Activated T-cell treated with anti-CD3 and anti-CD28 coated beads, Interleukin-2, amount 50 U/mL, for 72 hours (primary cell): ENCODE measurements around the gene RBBP5. TPM values are rescaled to one million over a fixed set of nuclear protein-coding genes. Genes with fewer than 3 reads are reported as not detected.

ENCODE experiments used
- ATAC-seq, 2 donors: fragments of 150-1000 bp; cut with Tn5 transposase; replicated peaks in 1 of 2; 2 replicates each; pipeline ENCODE4 v1.10.0; 2021; ENCODE audit warnings: moderate library complexity in 2 of 2, mild to moderate bottlenecking in 1 of 2
- DNase-seq, 2 donors: peaks; one replicate each; pipeline ENCODE4 v3.0.0; 2021 to 2022; ENCODE audit warnings: mixed read lengths in 1 of 2
- H3K27ac Mint-ChIP-seq: one replicate; pipeline ENCODE4 v1.8.0; 2022; ENCODE audit warnings: mild to moderate bottlenecking, moderate library complexity, mixed read lengths
- H3K27me3 Mint-ChIP-seq: one replicate; pipeline ENCODE4 v1.8.0; 2022; ENCODE audit warnings: low read depth, mixed read lengths
- H3K36me3 Mint-ChIP-seq, 2 donors: one replicate each; pipeline ENCODE4 v1.8.0; 2022; ENCODE audit warnings: mixed read lengths in 2 of 2, mild to moderate bottlenecking in 1 of 2; ENCODE audit not compliant: insufficient read depth in 2 of 2
- H3K4me1 Mint-ChIP-seq: one replicate; pipeline ENCODE4 v1.8.0; 2022; ENCODE audit warnings: low read depth, mixed read lengths
- H3K4me3 Mint-ChIP-seq, 2 donors: one replicate each; pipeline ENCODE4 v1.8.0; 2022; ENCODE audit warnings: mild to moderate bottlenecking in 2 of 2, mixed read lengths in 2 of 2, moderate library complexity in 2 of 2
- H3K9me3 Mint-ChIP-seq, 2 donors: one replicate each; pipeline ENCODE4 v1.8.0; 2022; ENCODE audit warnings: mixed read lengths in 2 of 2
- total RNA-seq, 2 donors: library from RNA; stranded (reverse); gene quantifications; one replicate each; pipeline ENCODE4 v1.2.3, GENCODE V29; 2022

RBBP5 gene
- total RNA-seq, 2 donors from 2014 or later, result 19.9 to 28.4 TPM

GRCh38 chr1:205077158-205077933, 44.4 kb downstream of the RBBP5 start:
- H3K9me3 Mint-ChIP-seq, result no peaks in the 10 kb centered on the region
- H3K4me1 Mint-ChIP-seq, result no peaks in the 10 kb centered on the region
- no peaks in the 10 kb centered on the region for H3K27me3 Mint-ChIP-seq

GRCh38 chr1:205076245-205076761, 45.5 kb downstream of the RBBP5 start:
- DNase-seq, result no peak
- no peaks in the 10 kb centered on the region for H3K36me3 Mint-ChIP-seq
- H3K27ac Mint-ChIP-seq, result no peak overlapping the region
- no peak overlapping the region for H3K4me3 Mint-ChIP-seq
- no peak for ATAC-seq
- no peaks in the 10 kb centered on the region for H3K9me3 Mint-ChIP-seq
- no peaks in the 10 kb centered on the region for H3K4me1 Mint-ChIP-seq
- no peaks in the 10 kb centered on the region for H3K27me3 Mint-ChIP-seq

More at GRCh38 chr1:205077158-205077933, 44.4 kb downstream of the RBBP5 start:
- Mint-ChIP-seq H3K4me3 (no peak overlapping the region), H3K36me3 (no peaks in the 10 kb centered on the region), H3K27ac (no peak overlapping the region)
- ATAC-seq (no peak), DNase-seq (no peak)

DNA sequence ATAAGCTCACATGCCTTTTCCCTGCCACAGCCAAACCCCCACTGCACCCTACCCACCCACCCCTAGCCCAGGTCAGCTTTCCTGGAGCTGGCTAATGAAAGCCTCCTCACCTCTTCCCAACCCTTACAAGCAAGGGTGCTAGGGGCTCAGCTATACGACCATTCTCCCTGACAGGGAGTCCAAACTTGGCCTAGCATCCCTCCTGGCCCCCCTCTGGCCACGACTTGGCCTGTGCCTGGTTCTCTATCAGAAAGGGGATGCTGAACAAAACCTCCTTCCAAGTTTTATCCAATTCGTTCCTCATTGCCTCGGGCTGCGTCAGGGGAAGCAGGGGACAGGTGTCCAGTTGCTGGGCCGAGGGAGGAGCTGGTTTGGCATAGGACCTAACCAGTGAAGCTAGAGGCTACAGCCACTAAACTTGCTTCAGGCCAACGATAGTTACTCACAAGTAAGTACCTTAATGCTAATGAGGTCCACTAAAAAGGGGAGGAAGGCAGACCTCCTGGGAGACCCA, 46.1 kb downstream of the RBBP5 start:
- H3K27me3 Mint-ChIP-seq, result no peaks in the 10 kb centered on the region
- H3K27ac Mint-ChIP-seq, result no peak overlapping the region
- no peaks in the 10 kb centered on the region for H3K36me3 Mint-ChIP-seq
- ATAC-seq, result no peak
- no peak overlapping the region for H3K4me3 Mint-ChIP-seq
- H3K4me1 Mint-ChIP-seq, result no peaks in the 10 kb centered on the region
- DNase-seq, result no peak
- H3K9me3 Mint-ChIP-seq, result no peaks in the 10 kb centered on the region

DNA sequence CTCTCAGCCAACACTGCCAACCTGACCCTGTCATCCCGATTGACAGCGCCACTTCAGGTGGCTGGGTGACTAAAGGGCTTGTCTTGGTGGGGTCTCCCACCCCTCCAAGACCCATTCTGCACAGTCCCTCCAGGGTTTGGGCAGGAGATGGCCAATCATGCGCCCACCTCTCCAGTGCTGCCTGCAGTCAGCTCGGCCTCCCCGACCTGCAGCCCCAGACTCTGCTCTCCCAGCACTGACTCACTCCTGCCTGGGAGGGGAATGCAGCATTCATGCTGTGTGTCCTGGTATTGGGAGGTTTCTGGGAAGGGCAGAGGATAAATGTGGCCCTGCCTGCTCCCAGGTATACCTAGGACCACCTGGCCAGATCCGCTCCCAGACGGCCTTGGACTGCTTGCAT, 47.3 kb downstream of the RBBP5 start:
- no peak for DNase-seq
- no peaks in the 10 kb centered on the region for H3K27me3 Mint-ChIP-seq
- no peaks in the 10 kb centered on the region for H3K36me3 Mint-ChIP-seq
- no peaks in the 10 kb centered on the region for H3K9me3 Mint-ChIP-seq
- ATAC-seq, result peak in 1 of 2 donors; percentile 4
- H3K4me1 Mint-ChIP-seq, result no peaks in the 10 kb centered on the region
- H3K27ac Mint-ChIP-seq, result no peak overlapping the region
- no peak overlapping the region for H3K4me3 Mint-ChIP-seq

DNA sequence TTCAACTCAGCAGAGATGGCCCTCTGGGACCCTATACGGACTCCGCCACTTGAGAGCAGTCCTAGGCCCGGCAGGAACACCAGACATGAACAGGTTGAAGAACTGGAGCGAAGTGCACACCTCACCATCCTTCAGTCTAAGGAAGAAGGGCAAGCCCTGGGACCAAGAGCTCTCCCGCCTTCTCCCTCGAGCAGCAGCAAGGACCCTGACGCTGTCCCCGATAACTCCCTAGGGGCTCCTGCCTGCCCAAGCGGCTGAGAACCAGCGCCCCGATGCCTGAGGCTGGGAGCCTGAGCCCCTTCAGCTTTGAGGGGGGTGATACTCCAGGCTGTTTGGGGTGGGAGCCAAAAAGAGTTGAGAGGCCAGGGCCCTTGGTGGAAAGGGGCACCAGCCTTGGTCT, 47.7 kb downstream of the RBBP5 start:
- no peak overlapping the region for H3K27ac Mint-ChIP-seq
- DNase-seq (no peak), ATAC-seq (no peak)
- no peaks in the 10 kb centered on the region for H3K9me3 Mint-ChIP-seq
- H3K4me3 Mint-ChIP-seq, result no peak overlapping the region
- no peaks in the 10 kb centered on the region for H3K27me3 Mint-ChIP-seq
- H3K4me1 Mint-ChIP-seq, result no peaks in the 10 kb centered on the region
- no peaks in the 10 kb centered on the region for H3K36me3 Mint-ChIP-seq

DNA sequence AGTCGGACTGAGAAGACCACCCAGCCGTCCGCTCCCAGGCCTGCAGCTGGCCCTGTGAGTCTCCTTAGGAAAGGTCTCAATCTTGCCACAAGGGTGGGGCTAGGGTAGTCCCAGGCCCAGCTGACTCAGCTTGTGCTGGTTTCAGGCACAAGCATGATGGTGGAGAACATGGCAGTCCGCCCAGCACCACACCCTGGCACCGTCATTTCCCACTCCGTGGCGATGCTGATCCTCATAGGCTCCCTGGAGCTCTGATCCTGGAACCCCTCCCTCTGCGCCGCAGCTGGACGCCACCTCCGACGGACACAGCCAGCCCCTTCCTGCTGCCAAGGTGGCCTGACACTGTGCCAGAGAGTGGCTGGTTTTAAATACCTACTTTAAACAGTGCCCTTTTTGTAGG, 48.3 kb downstream of the RBBP5 start:
- ATAC-seq (peak in 1 of 2 donors; percentile 10), DNase-seq (no peak)
- Mint-ChIP-seq H3K27me3 (no peaks in the 10 kb centered on the region), H3K9me3 (no peaks in the 10 kb centered on the region), H3K27ac (no peak overlapping the region), H3K4me1 (no peaks in the 10 kb centered on the region), H3K36me3 (no peaks in the 10 kb centered on the region), H3K4me3 (no peak overlapping the region)

GRCh38 chr1:205072881-205073280, 48.9 kb downstream of the RBBP5 start:
- Mint-ChIP-seq H3K4me3 (no peak overlapping the region), H3K36me3 (no peaks in the 10 kb centered on the region), H3K4me1 (no peaks in the 10 kb centered on the region), H3K9me3 (no peaks in the 10 kb centered on the region), H3K27me3 (no peaks in the 10 kb centered on the region), H3K27ac (no peak overlapping the region)
- ATAC-seq (no peak), DNase-seq (no peak)

DNA sequence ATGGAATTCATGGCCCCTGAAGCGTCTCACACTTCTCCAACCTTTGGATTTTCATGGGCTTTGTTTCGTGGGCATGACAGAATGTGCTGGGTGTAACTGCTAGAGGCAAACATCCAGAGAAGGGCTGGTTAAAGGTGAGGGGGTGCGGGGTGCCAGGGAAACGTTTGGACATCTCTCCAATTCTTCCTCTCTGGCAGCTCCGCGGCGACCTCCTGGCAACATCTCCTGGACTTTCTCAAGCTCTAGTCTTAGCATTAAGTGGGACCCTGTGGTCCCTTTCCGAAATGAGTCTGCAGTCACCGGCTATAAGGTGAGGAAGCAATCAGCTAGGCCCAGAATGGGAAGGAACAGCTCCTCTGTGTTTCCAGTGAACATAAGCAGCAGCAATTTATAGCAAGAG, 49.5 kb downstream of the RBBP5 start:
- H3K27ac Mint-ChIP-seq, result no peak overlapping the region
- no peaks in the 10 kb centered on the region for H3K36me3 Mint-ChIP-seq
- DNase-seq (no peak), ATAC-seq (no peak)
- no peaks in the 10 kb centered on the region for H3K4me1 Mint-ChIP-seq
- H3K27me3 Mint-ChIP-seq, result no peaks in the 10 kb centered on the region
- no peaks in the 10 kb centered on the region for H3K9me3 Mint-ChIP-seq
- no peak overlapping the region for H3K4me3 Mint-ChIP-seq

- no peak for ATAC-seq
- no peak overlapping the region for H3K4me3 Mint-ChIP-seq
- H3K4me1 Mint-ChIP-seq, result no peaks in the 10 kb centered on the region
- H3K27me3 Mint-ChIP-seq, result no peaks in the 10 kb centered on the region
- H3K36me3 Mint-ChIP-seq, result no peaks in the 10 kb centered on the region
- no peak overlapping the region for H3K27ac Mint-ChIP-seq
- H3K9me3 Mint-ChIP-seq, result no peaks in the 10 kb centered on the region
- DNase-seq, result no peak
These were observed 50.0 kb downstream of the RBBP5 start for GRCh38 chr1:205071801-205072200.

DNA sequence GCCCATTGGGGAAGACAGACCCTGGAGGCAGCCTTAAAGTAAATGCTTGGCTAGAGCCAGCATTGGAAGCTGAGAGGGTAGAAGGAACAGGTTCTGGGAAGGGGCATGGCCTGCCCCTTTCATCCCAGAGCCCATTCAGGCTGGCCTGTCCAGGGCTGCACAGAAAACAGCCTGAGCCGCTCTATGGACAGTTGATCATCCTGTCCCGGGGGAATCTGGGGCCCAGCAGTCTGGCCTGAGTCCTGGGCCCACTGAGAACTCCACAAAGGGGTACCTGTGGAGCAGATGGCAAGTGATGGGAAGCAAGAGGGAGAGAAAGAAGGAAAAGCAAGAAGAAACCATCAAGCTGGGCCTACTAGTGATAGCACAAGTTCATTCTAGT, 50.8 kb downstream of the RBBP5 start:
- no peak for DNase-seq
- Mint-ChIP-seq H3K36me3 (no peaks in the 10 kb centered on the region), H3K4me3 (no peak overlapping the region), H3K27ac (no peak overlapping the region), H3K9me3 (no peaks in the 10 kb centered on the region), H3K4me1 (no peaks in the 10 kb centered on the region), H3K27me3 (no peaks in the 10 kb centered on the region)
- ATAC-seq, result no peak

DNA sequence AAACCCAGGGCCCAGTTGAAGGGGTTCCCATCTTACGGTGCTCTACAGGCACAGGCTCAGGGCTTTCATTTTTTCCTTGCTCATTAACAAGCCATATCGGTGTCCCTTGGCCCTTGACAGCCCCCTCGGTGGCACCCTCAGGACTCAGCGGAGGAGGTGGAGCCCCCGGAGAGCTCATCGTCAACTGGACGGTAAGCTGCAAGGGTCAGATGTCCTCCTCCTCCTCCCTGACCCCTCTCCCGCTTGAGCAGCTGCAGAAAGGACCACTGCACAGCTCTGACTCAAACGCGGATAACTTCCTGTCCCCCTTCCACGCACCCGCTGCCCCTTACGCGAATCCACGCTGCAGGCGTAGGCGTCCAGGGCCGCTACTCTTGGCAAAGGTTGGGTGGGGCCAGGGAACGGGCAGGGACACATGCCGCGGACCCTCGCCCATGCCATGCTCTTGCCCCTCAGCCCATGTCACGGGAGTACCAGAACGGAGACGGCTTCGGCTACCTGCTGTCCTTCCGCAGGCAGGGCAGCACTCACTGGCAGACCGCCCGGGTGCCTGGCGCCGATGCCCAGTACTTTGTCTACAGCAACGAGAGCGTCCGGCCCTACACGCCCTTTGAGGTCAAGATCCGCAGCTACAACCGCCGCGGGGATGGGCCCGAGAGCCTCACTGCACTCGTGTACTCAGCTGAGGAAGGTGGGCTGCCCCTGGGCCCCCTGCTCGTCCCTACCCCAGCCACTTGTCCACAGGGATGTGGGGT, 52.2 kb downstream of the RBBP5 start:
- Mint-ChIP-seq H3K27me3 (no peaks in the 10 kb centered on the region), H3K9me3 (no peaks in the 10 kb centered on the region), H3K27ac (no peak overlapping the region), H3K4me3 (no peak overlapping the region), H3K36me3 (no peaks in the 10 kb centered on the region), H3K4me1 (no peaks in the 10 kb centered on the region)
- ATAC-seq (no peak), DNase-seq (no peak)

- no peak overlapping the region for H3K4me3 Mint-ChIP-seq
- no peaks in the 10 kb centered on the region for H3K4me1 Mint-ChIP-seq
- ATAC-seq (no peak), DNase-seq (no peak)
- H3K27me3 Mint-ChIP-seq, result no peaks in the 10 kb centered on the region
- no peak overlapping the region for H3K27ac Mint-ChIP-seq
- H3K36me3 Mint-ChIP-seq, result no peaks in the 10 kb centered on the region
- H3K9me3 Mint-ChIP-seq, result no peaks in the 10 kb centered on the region
These were observed 53.2 kb downstream of the RBBP5 start for GRCh38 chr1:205068457-205069040.

DNA sequence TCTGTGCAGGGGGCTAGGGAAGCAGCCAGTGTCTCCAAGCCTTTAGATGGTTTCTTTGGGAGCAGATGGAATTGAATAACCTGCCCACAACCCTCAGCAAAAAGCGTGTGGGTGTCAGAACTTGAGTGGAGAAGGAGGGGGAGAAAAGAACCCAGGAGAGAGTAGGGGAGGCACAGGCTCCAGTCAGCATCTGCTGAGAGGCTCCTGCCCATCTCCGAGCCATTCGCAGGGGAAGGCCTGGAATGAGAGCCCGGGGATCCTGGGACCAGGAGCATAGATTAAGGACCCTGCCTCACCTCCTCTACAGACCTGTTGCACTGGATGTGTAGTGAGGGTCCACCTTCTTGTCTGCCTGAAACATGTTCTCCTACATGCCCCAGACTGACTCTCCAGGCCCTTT, 53.8 kb downstream of the RBBP5 start:
- no peaks in the 10 kb centered on the region for H3K27me3 Mint-ChIP-seq
- DNase-seq, result no peak
- no peak for ATAC-seq
- no peaks in the 10 kb centered on the region for H3K9me3 Mint-ChIP-seq
- no peaks in the 10 kb centered on the region for H3K4me1 Mint-ChIP-seq
- H3K4me3 Mint-ChIP-seq, result no peak overlapping the region
- H3K36me3 Mint-ChIP-seq, result no peaks in the 10 kb centered on the region
- H3K27ac Mint-ChIP-seq, result no peak overlapping the region
